ENCODE data around the gene KLK4. TPM values are rescaled to one million over a fixed set of nuclear protein-coding genes. Genes with fewer than 3 reads are reported as not detected.

KLK4 gene
- total and polyA plus RNA-seq, 2 of the 13 experiments (the other 11 are each of a cell fraction or from before 2014, with no cell fraction given): not detected

DNA sequence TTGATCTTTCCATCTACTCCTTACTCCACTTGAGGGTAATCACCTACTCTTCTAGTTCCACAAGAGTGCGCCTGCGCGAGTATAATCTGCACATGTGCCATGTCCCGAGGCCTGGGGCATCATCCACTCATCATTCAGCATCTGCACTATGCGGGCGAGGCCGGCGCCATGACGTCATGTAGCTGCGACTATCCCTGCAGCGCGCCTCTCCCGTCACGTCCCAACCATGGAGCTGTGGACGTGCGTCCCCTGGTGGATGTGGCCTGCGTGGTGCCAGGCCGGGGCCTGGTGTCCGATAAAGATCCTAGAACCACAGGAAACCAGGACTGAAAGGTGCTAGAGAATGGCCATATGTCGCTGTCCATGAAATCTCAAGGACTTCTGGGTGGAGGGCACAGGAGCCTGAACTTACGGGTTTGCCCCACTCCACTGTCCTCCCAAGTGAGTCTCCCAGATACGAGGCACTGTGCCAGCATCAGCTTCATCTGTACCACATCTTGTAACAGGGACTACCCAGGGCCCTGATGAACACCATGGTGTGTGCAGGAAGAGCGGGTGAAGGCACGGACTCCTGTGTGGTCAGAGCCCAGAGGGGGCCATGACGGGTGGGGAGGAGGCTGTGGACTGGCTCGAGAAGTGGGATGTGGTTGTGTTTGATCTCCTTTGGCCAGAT, 40.6 kb downstream of the KLK4 start (continued):
- TF ChIP-seq, protein P1, sequence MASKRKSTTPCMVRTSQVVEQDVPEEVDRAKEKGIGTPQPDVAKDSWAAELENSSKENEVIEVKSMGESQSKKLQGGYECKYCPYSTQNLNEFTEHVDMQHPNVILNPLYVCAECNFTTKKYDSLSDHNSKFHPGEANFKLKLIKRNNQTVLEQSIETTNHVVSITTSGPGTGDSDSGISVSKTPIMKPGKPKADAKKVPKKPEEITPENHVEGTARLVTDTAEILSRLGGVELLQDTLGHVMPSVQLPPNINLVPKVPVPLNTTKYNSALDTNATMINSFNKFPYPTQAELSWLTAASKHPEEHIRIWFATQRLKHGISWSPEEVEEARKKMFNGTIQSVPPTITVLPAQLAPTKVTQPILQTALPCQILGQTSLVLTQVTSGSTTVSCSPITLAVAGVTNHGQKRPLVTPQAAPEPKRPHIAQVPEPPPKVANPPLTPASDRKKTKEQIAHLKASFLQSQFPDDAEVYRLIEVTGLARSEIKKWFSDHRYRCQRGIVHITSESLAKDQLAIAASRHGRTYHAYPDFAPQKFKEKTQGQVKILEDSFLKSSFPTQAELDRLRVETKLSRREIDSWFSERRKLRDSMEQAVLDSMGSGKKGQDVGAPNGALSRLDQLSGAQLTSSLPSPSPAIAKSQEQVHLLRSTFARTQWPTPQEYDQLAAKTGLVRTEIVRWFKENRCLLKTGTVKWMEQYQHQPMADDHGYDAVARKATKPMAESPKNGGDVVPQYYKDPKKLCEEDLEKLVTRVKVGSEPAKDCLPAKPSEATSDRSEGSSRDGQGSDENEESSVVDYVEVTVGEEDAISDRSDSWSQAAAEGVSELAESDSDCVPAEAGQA (IDR thresholded peaks at IDR 0.05; ENCODE audit: low read depth): peak; percentile 78
- TF ChIP-seq, protein P1 (CRISPR knock-in tag; IDR thresholded peaks at IDR 0.05; ENCODE audit: borderline replicate concordance): no peak
- peak; percentile 96 for TF ChIP-seq CREB1 (IDR thresholded peaks at IDR 0.05)
- TF ChIP-seq CREB1 (CRISPR knock-in tag; IDR thresholded peaks at IDR 0.05): peak; percentile 93
- TF ChIP-seq KAT7 (CRISPR knock-in tag; IDR thresholded peaks at IDR 0.05; ENCODE audit: borderline replicate concordance): no peak
- TF ChIP-seq HOXA3 (CRISPR knock-in tag; IDR thresholded peaks at IDR 0.05): peak; percentile 87
- peak; percentile 83 for TF ChIP-seq ATF1 (CRISPR knock-in tag; IDR thresholded peaks at IDR 0.05)
- TF ChIP-seq ATF7 (IDR thresholded peaks at IDR 0.05): peak; percentile 97
- TF ChIP-seq ATF7 (CRISPR knock-in tag; IDR thresholded peaks at IDR 0.05): no peak
- TF ChIP-seq KDM2A (CRISPR knock-in tag; IDR thresholded peaks at IDR 0.05; ENCODE audit: borderline replicate concordance, low read depth): 0 out of 2 replicates have a peak, but pooled peaks have one; percentile 36
- TF ChIP-seq, protein P2, sequence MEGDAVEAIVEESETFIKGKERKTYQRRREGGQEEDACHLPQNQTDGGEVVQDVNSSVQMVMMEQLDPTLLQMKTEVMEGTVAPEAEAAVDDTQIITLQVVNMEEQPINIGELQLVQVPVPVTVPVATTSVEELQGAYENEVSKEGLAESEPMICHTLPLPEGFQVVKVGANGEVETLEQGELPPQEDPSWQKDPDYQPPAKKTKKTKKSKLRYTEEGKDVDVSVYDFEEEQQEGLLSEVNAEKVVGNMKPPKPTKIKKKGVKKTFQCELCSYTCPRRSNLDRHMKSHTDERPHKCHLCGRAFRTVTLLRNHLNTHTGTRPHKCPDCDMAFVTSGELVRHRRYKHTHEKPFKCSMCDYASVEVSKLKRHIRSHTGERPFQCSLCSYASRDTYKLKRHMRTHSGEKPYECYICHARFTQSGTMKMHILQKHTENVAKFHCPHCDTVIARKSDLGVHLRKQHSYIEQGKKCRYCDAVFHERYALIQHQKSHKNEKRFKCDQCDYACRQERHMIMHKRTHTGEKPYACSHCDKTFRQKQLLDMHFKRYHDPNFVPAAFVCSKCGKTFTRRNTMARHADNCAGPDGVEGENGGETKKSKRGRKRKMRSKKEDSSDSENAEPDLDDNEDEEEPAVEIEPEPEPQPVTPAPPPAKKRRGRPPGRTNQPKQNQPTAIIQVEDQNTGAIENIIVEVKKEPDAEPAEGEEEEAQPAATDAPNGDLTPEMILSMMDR (CRISPR knock-in tag; IDR thresholded peaks at IDR 0.05): peak; percentile 51
- peak; percentile 82 for TF ChIP-seq CREM (IDR thresholded peaks at IDR 0.05)
- TF ChIP-seq CREM (CRISPR knock-in tag; IDR thresholded peaks at IDR 0.05): no peak
- TF ChIP-seq ISX (CRISPR knock-in tag; conservative IDR thresholded peaks at IDR 0.05): no peak
- TF ChIP-seq POGZ (CRISPR knock-in tag; IDR thresholded peaks at IDR 0.05): peak; percentile 26; the same call in 1 of the 2 replicates
- no peak for TF ChIP-seq RELA (CRISPR knock-in tag; IDR thresholded peaks at IDR 0.05)
- TF ChIP-seq THAP11 (CRISPR knock-in tag; IDR thresholded peaks at IDR 0.05): peak; percentile 43
- TF ChIP-seq STAG1 (CRISPR knock-in tag; IDR thresholded peaks at IDR 0.05): peak; percentile 29; the same call in 1 of the 2 replicates
- no peak for TF ChIP-seq CENPT (CRISPR knock-in tag; IDR thresholded peaks at IDR 0.05; ENCODE audit: low read depth)
- TF ChIP-seq ZC3H13 (CRISPR knock-in tag; IDR thresholded peaks at IDR 0.05): no peak
- TF ChIP-seq MAZ (IDR thresholded peaks at IDR 0.05; ENCODE audit: borderline replicate concordance, low read depth, low read length): no peak
- no peak for TF ChIP-seq MAZ (CRISPR knock-in tag; IDR thresholded peaks at IDR 0.05; ENCODE audit: low read depth)
